Fibroblast of pulmonary artery (primary cell): Measurements from ENCODE around the gene SLC1A5.

ENCODE experiments used
- DNase-seq: peaks from one replicate; pipeline ENCODE4 v3.0.0-alpha.2; 2010; ENCODE audit warnings: low read depth
- H3K4me3 ChIP-seq: replicated peaks from 2 replicates; pipeline ENCODE4 v1.5.1; 2011; ENCODE audit warnings: low read depth, mild to moderate bottlenecking, control low read depth, low read length, moderate library complexity
- CTCF ChIP-seq: IDR thresholded peaks from 2 replicates; pipeline ENCODE4 v1.5.1; 2011; ENCODE audit warnings: mild to moderate bottlenecking, control low read depth, low read length, inconsistent platforms; ENCODE audit errors: missing control alignments

Gene SLC1A5

GRCh38 chr19:46739290-46739771 lies 49.1 kb downstream of the SLC1A5 start:
- no peak overlapping the region for H3K4me3 ChIP-seq
- no peak for TF ChIP-seq CTCF
- no peak for DNase-seq

DNA sequence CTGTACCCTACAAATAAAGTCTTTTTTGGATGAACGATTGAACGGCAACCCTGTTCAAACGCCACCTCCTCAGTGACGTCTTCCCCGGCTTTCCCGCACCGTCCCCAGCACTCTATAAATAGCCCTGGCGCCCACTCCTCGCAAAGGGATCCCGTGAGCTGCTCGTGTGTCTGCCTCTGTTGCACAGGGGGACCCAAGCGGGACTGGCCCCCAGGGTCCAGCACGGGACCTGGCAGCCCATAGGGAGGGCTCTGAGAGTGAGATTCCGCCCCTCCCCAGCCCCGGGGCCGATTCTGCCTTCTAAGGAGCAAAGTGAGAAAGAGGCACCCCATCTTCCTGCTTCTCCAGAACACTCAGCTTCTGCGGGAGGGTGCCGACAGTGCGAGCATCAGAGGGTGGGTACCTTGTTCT lies 50.6 kb downstream of the SLC1A5 start:
- no peak for TF ChIP-seq CTCF
- no peak overlapping the region for H3K4me3 ChIP-seq
- DNase-seq, result no peak

DNA sequence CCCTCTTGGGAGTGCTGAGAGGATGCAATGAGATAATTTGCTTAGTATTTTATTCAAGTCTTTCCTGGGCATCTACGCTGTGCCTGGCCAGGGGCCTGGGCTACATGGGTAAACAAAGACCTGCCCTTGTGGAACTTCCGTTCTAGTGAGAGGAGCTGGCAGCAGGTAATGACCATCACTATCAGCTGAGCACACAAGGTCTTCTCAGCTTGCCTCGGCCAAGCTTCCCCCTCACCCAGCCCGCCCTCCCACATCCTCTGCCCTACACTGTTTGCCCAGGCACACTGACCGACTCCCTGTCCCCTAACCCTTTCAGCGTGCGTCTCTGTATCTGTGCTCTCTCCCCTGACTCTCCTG lies 51.1 kb downstream of the SLC1A5 start:
- no peak for DNase-seq
- no peak for TF ChIP-seq CTCF
- H3K4me3 ChIP-seq, result no peak overlapping the region

GRCh38 chr19:46736531-46737297 lies 51.7 kb downstream of the SLC1A5 start:
- TF ChIP-seq CTCF, result no peak
- no peak overlapping the region for H3K4me3 ChIP-seq
- no peak for DNase-seq

DNA sequence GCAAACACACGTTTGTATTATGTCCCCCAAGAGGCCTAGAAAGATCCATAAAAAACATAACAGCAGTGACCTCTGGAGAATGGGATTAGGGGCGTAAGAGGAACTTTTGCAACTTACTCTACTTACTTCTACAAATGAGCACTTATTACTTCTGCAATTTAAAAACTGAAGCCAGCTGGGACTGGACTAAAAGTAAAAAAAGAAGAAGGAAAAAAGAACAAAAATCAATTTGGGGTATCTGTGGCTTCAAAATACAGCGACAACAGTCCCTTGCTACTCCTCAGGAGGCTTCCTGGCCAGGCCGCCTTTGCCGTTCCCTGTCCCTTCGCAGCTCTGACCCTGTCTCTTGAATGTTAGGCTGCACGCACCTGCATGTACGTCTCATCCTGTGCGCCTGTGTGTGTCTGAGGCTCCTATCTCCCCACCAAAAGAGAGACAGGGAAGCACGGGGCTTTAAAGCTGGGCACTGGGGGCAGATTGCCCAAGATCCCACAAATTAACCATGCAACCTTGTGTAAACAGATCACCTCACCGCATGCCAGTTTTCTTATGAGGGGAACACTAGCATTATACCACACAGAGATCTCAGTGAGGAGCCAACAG lies 54.6 kb downstream of the SLC1A5 start:
- DNase-seq, result no peak
- no peak for TF ChIP-seq CTCF
- no peak overlapping the region for H3K4me3 ChIP-seq

DNA sequence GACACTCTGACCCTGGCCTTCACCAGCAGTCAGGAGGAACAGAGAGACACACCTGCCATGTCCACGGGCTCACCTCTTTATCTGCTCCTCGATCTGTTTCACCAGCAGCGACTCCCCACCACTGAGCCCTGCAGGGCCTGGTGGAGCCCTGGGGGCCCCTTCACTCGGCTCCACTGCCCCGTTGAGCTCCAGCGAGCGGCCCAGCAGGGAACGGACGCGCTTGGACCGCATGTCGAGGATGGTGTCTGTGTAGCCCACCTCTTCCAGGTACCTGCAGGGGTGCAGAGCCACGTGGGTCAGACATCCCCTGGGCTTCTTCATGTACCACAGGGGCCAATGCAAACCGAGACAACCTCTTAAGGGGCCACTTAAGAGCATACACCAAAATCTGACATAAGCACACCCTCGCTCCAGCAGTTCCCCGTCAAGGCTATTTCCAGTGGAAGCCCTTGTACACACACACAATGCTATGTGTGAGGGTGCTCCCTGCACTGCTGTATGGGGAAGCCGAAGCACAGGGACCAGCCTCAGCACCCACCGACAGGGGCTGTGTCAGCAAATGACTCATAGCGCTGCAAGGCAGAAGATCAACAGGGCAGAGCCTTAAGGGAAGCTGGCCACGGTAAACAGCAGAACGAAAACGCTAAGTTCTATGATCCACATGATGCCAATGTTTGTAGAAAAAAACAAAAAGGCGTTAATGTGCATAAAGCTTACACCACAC lies 55.3 kb downstream of the SLC1A5 start:
- DNase-seq, result no peak
- no peak for TF ChIP-seq CTCF
- no peak overlapping the region for H3K4me3 ChIP-seq
